Lower lobe of right lung (tissue), 2 donors: ENCODE measurements around the gene NDOR1. TPM values are rescaled to one million over a fixed set of nuclear protein-coding genes. Genes with fewer than 3 reads are reported as not detected.
A peak's percentile ranks its signal among the peaks of the same experiment; 100 is the strongest.

Source experiments
- ATAC-seq, 2 donors: fragments of 200-7000 bp; cut with Tn5 transposase; one replicate each; pipeline ENCODE4 v1.9.1; 2020 to 2022; ENCODE audit warnings: mild to moderate bottlenecking in 2 of 2, moderate library complexity in 2 of 2
- DNase-seq: peaks from one replicate; pipeline ENCODE4 v3.0.0-alpha.2; 2020
- H3K27ac ChIP-seq: fragments of 200-600 bp; one replicate; pipeline ENCODE4 v1.8.0; 2022
- H3K27me3 ChIP-seq: fragments of 200-600 bp; one replicate; pipeline ENCODE4 v1.8.0; 2022; ENCODE audit warnings: low read depth
- H3K36me3 ChIP-seq: fragments of 200-600 bp; one replicate; pipeline ENCODE4 v1.8.0; 2022; ENCODE audit warnings: mild to moderate bottlenecking
- H3K4me1 ChIP-seq: fragments of 200-600 bp; one replicate; pipeline ENCODE4 v1.8.0; 2022
- H3K4me3 ChIP-seq: fragments of 200-600 bp; one replicate; pipeline ENCODE4 v1.8.0; 2022; ENCODE audit warnings: mild to moderate bottlenecking
- H3K9me3 ChIP-seq: fragments of 200-600 bp; one replicate; pipeline ENCODE4 v1.8.0; 2022
- intact Hi-C: fragments of 100-400 bp; cut with DNase I; formaldehyde crosslinking; loops from one replicate; pipeline ENCODE4 v1.11.0; 2022
- total RNA-seq: library from RNA; stranded (reverse); fragmentation: NEBNext Ultra II Directional; extraction: Animal tissue kit (Norgen Biotek cat#: 25700); gene quantifications from one replicate; pipeline ENCODE4 v1.2.1, GENCODE V29; 2021
- TF ChIP-seq, protein P1 (sequence below): fragments of 200-600 bp; IDR thresholded peaks from one replicate; pipeline ENCODE4 v1.8.0; 2022; ENCODE audit warnings: antibody characterized with exemption, mild to moderate bottlenecking
- donor health status: DM: no; HTN: yes; CAD: no; lungs with severe emphysema.

The NDOR1 gene
- total RNA-seq, 1 donor from 2014 or later, result 15.6 TPM

DNA sequence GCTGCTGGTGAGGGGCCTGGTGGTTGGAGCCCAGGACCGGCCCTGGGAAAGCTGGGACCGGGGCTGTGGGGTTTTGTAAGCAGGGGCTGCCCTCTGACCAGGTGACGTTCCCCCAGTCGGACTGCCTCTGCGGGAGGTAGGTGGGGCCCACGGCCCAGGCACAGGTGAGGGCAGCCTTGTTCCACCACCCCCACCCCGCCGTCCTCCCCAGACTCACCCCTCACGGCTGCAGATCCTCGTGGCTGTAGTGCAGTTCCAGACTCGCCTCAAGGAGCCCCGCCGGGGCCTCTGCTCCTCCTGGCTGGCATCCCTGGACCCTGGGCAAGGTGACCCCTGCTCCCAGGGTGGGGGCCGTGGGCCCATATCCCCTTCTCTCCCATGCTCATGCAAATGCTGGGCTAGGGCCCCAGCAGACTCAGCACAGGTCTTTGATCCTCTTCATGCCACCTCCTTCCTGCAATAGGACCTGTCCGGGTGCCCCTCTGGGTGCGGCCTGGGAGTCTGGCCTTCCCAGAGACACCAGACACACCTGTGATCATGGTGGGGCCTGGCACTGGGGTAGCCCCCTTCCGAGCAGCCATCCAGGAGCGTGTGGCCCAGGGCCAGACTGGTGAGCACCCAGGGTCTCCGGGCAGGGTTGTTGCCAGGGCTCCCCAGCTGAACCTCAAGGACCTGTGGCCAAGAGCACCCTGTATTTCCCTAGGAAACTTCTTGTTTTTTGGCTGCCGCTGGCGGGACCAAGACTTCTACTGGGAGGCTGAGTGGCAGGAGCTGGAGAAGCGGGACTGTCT lies 9.9 kb downstream of the NDOR1 start:
- H3K4me1 ChIP-seq, result peaks cover 25% of the 10 kb centered on the region
- no peak overlapping the region for H3K27ac ChIP-seq
- H3K27me3 ChIP-seq, result no peaks in the 10 kb centered on the region
- H3K4me3 ChIP-seq, result no peak overlapping the region
- ATAC-seq (no peak), DNase-seq (no peak)
- peaks cover 16% of the 10 kb centered on the region for H3K36me3 ChIP-seq
- no peaks in the 10 kb centered on the region for H3K9me3 ChIP-seq
- intact Hi-C loops, result no loop called here
- TF ChIP-seq, protein P1, sequence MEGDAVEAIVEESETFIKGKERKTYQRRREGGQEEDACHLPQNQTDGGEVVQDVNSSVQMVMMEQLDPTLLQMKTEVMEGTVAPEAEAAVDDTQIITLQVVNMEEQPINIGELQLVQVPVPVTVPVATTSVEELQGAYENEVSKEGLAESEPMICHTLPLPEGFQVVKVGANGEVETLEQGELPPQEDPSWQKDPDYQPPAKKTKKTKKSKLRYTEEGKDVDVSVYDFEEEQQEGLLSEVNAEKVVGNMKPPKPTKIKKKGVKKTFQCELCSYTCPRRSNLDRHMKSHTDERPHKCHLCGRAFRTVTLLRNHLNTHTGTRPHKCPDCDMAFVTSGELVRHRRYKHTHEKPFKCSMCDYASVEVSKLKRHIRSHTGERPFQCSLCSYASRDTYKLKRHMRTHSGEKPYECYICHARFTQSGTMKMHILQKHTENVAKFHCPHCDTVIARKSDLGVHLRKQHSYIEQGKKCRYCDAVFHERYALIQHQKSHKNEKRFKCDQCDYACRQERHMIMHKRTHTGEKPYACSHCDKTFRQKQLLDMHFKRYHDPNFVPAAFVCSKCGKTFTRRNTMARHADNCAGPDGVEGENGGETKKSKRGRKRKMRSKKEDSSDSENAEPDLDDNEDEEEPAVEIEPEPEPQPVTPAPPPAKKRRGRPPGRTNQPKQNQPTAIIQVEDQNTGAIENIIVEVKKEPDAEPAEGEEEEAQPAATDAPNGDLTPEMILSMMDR, result no peak

DNA sequence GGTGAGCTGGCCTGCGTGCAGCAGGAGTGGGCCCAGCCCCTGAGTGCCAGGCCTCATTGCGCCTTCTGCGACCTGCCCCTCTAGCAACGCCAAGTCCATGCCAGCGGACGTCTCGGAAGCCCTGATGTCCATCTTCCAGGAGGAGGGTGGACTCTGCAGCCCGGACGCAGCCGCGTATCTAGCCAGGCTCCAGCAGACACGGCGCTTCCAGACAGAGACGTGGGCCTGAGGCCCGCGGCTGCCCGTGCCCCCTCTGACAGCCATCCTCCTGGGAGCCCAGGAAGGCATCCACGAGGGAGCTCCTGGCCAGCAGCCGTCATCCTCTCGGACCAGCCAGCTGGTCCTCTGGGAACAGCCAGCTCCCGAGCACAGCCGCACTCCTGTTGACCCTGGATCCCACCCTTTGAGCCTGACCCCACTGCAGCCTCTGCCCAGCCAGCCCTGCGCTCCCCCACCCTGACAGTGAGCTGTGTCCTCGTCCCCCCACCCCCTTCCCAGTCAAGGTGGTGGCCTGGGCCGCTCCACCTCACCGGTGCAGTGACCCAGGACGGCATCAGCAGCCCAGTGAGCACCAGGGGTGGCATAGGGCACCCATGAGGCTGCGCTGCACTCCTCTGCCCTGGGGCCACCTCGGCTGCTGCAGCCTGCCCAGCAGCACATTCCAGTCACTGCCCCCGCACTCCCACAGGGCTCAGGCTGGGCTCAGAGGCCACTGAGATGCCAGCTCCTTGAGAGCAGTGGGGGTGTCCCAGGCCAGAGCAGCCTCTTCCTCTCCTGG lies 10.9 kb downstream of the NDOR1 start:
- TF ChIP-seq, protein P1, result no peak
- Histone ChIP-seq H3K27me3 (no peaks in the 10 kb centered on the region), H3K4me1 (peaks cover 25% of the 10 kb centered on the region), H3K27ac (no peak overlapping the region), H3K4me3 (no peak overlapping the region), H3K36me3 (peaks cover 16% of the 10 kb centered on the region), H3K9me3 (no peaks in the 10 kb centered on the region)
- intact Hi-C loops, result no loop called here
- DNase-seq (no peak), ATAC-seq (no peak)

DNA sequence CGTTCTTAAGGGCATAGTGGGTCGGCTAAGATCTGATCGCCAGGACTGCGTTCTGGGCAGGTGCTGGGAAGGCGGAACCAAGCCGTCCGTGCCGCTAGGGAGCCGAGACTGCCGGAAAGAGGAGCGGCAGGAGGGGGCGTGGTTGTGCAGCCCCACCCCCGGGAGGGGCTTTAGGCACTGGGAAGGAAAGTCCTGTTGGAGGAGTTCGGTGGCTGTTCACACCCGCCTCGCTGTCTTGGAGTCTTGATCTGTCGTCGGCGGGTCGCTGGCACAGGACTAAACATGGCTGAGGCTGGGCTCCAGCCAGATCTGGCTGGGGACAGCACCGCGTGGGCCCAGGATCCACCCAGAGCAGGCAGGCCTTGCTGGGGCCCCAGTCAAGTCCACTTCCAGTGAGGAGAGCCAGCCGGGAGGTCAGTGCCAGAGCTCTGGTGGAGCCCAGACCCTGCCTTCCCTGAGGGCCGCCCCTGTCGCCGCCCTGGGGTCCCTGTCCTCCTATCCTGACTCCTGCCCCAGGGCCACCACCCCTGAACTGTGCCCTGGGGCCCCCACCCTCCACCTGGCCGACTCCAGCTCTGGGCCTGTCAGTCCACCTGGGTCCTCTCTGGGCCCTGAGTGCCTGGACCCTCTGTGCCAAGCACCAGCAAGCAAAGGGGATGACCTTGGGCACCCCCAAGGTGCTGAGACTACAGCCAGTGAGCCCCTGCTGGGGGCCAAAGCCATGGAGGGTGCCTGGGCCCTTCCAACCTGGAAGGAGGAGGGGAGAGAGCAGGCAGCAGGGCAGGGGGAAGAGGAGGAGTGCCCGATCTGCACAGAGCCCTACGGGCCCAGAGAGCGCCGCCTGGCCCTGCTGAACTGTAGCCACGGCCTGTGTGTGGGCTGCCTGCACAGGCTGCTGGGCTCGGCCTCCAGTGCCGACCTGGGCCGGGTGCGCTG lies 12.0 kb downstream of the NDOR1 start:
- TF ChIP-seq, protein P1, result no peak
- DNase-seq (peak; percentile 85), ATAC-seq (peak; percentile 71 to 81)
- Histone ChIP-seq H3K9me3 (no peaks in the 10 kb centered on the region), H3K27ac (peak overlapping the region; percentile 67), H3K4me3 (peak overlapping the region; percentile 47), H3K36me3 (peaks cover 16% of the 10 kb centered on the region), H3K27me3 (no peaks in the 10 kb centered on the region), H3K4me1 (peaks cover 27% of the 10 kb centered on the region)
- intact Hi-C loops, result no loop called here

DNA sequence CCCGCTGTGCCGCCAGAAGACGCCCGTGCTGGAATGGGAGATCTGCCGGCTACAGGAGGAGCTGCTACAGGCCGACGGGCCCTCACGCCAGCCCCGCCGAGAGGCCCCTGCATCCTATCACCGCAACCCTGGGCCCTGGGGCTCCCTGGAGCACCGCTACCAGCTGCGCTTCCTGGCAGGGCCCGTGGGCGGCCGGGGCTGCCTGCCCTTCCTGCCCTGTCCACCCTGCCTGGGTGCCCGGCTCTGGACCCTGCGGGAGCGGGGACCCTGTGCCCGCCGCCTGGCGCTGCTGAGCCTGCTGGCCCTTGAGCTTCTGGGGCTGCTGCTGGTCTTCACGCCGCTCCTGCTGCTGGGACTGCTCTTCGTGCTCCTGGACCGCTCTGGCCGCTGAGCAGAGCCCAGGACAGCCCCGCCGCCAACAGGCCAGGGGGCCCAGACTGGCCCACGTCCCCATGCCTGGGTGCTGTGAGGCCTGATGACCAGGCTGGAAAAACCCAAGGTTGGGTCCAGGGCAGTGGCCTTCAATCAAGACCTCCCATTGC lies 12.8 kb downstream of the NDOR1 start:
- H3K27me3 ChIP-seq, result no peaks in the 10 kb centered on the region
- H3K4me1 ChIP-seq, result peaks cover 33% of the 10 kb centered on the region
- peaks cover 16% of the 10 kb centered on the region for H3K36me3 ChIP-seq
- no peak overlapping the region for H3K4me3 ChIP-seq
- H3K27ac ChIP-seq, result peak overlapping the region; percentile 67
- H3K9me3 ChIP-seq, result no peaks in the 10 kb centered on the region
- ATAC-seq (no peak), DNase-seq (no peak)
- intact Hi-C loops, result no loop called here
- TF ChIP-seq, protein P1, result no peak
